Psoas muscle (tissue), 8 donors: ENCODE data around the gene RFLNA. TPM values are rescaled to one million over a fixed set of nuclear protein-coding genes. Genes with fewer than 3 reads are reported as not detected.

Source experiments
- ATAC-seq, 4 donors: fragments of 200-7000 bp; cut with Tn5 transposase; one replicate each; pipeline ENCODE4 v1.9.1; 2020; ENCODE audit warnings: moderate library complexity in 3 of 4, mild to moderate bottlenecking in 2 of 4
- DNase-seq, 2 donors: peaks; one replicate each; pipeline ENCODE4 v3.0.0-alpha.2; 2020
- H3K27ac ChIP-seq: fragments of 200-600 bp; one replicate; pipeline ENCODE4 v1.8.0; 2022
- H3K27me3 ChIP-seq, 3 donors: fragments of 200-600 bp in 1 of 3; one replicate each; pipeline versions ENCODE4 v1.6.1 to v1.8.0; 2013 to 2022; ENCODE audit warnings: low read length in 2 of 3, mild to moderate bottlenecking in 2 of 3, moderate library complexity in 1 of 3; ENCODE audit not compliant: insufficient read depth in 3 of 3
- H3K36me3 ChIP-seq, 2 donors: fragments of 200-600 bp in 1 of 2; one replicate each; pipeline versions ENCODE4 v1.6.1 to v1.8.0; 2013 to 2022; ENCODE audit warnings: low read depth in 1 of 2, mild to moderate bottlenecking in 1 of 2, moderate library complexity in 1 of 2; ENCODE audit not compliant: insufficient read depth in 1 of 2
- H3K4me1 ChIP-seq: fragments of 200-600 bp; one replicate; pipeline ENCODE4 v1.8.0; 2022
- H3K4me3 ChIP-seq: fragments of 200-600 bp; one replicate; pipeline ENCODE4 v1.8.0; 2022; ENCODE audit warnings: mild to moderate bottlenecking
- H3K9me3 ChIP-seq: fragments of 200-600 bp; one replicate; pipeline ENCODE4 v1.8.0; 2022
- CTCF ChIP-seq: fragments of 200-600 bp; IDR thresholded peaks from one replicate; pipeline ENCODE4 v1.8.0; 2022; ENCODE audit warnings: antibody characterized with exemption
- WGBS, 3 donors: extraction: QIAGEN DNeasy Blood & Tissue Kit; methylation state at CpG; one replicate each; pipeline versions ENCODE4 v1.1.6 to v1.1.7; 2013; 5-methylcytosine and 5-hydroxymethylcytosine counted together
- intact Hi-C, 2 donors: fragments of 100-400 bp; cut with DNase I; formaldehyde crosslinking; loops; one replicate each; pipeline versions ENCODE4 v1.11.0 to v1.14.2; 2022
- polyA plus RNA-seq, 3 donors: library from polyadenylated mRNA; stranded (reverse); fragments of 200-250 nt; gene quantifications; one replicate each; pipeline ENCODE4 v1.2.3, GENCODE V29; 2013
- total RNA-seq, 4 donors: library from RNA; stranded (reverse); fragmentation: NEBNext Ultra II Directional in 2 of 4; extraction: Animal tissue kit (Norgen Biotek cat#: 25700) in 2 of 4; gene quantifications; one replicate each; pipeline versions ENCODE4 v1.2.1 to v1.2.4, GENCODE V29; 2021 to 2023
- donor health status: healthy with polysubstance abuse.
- donor health status: DM: no; HTN: no; CAD: no; lungs with moderate emphysema.
- donor health status: Bipolar disorder and iron deficiency.
- donor health status: healthy.
- donor health status: DM: yes; HTN: yes; CAD: no.
- donor health status: DM: no; HTN: no; CAD: no.
- donor health status: DM: no; HTN: no; CAD: no.
- donor health status: DM: yes; HTN: yes; CAD: no.

RFLNA gene
- total and polyA plus RNA-seq, 7 donors, result 0.38 to 7.8 (median 0.70) TPM

- WGBS, 3 donors, result 62 to 68% (median 63%) methylated on average over 23 of the region's 23 CpGs
- DNase-seq, result no peak
- peaks cover under 1 to 32% of the 10 kb centered on the region in 2 donors for H3K36me3 ChIP-seq
- no peaks in the 10 kb centered on the region for H3K27me3 ChIP-seq
- H3K9me3 ChIP-seq, result no peaks in the 10 kb centered on the region
- no peak overlapping the region for H3K4me3 ChIP-seq
- H3K4me1 ChIP-seq, result peaks cover 86% of the 10 kb centered on the region
- intact Hi-C loops, result loop anchor here in 1 of 2 donors (10.0 kb wide), 1 partner anchor 151 kb away; no protein-coding TSS in a partner anchor
- no peak for ATAC-seq
- peak overlapping the region; percentile 19 for H3K27ac ChIP-seq
- TF ChIP-seq CTCF, result no peak
Observed at GRCh38 chr12:124363353-124363965, 68.6 kb downstream of the RFLNA start.

- ATAC-seq (no peak), DNase-seq (no peak)
- peak overlapping the region; percentile 19 for H3K27ac ChIP-seq
- intact Hi-C loops, result loop anchor here in 1 of 2 donors (10.0 kb wide), 1 partner anchor 150 kb away; no protein-coding TSS in a partner anchor
- TF ChIP-seq CTCF, result no peak
- no peaks in the 10 kb centered on the region for H3K9me3 ChIP-seq
- peaks cover 85% of the 10 kb centered on the region for H3K4me1 ChIP-seq
- WGBS, 3 donors, result 46 to 67% (median 46%) methylated on average over 11 of the region's 11 CpGs
- no peaks in the 10 kb centered on the region for H3K27me3 ChIP-seq
- peaks cover 0 to 26% of the 10 kb centered on the region in 2 donors for H3K36me3 ChIP-seq
- H3K4me3 ChIP-seq, result no peak overlapping the region
Observed at GRCh38 chr12:124364543-124364942, 69.7 kb downstream of the RFLNA start.
